ENCODE measurements around the gene ERBIN.
"Not testable (repeated sequence)": the region's sequence is repeated elsewhere in the genome, so short reads cannot be mapped to it uniquely, and the experiment has no call there.

ERBIN gene

DNA sequence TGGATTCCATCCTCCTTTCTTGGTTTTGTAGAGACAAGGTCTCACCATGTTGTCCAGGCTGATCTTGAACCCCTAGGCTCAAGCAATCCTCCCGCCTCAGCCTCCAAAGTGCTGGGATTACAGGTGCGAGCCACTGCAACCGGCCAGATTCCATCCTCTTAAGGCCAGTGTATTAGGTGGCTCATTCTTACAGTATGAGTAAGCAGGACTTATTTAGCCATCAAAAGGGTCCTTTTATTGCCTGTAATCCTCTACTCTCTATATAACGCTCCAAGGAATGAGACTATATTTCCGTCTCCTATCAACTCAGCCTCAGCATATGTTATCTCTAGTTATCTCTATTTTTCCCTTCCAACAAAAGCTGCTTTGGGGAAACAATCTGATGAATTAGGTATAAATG is 3.0 kb upstream of the ERBIN start:
- no peak for DNase-seq

DNA sequence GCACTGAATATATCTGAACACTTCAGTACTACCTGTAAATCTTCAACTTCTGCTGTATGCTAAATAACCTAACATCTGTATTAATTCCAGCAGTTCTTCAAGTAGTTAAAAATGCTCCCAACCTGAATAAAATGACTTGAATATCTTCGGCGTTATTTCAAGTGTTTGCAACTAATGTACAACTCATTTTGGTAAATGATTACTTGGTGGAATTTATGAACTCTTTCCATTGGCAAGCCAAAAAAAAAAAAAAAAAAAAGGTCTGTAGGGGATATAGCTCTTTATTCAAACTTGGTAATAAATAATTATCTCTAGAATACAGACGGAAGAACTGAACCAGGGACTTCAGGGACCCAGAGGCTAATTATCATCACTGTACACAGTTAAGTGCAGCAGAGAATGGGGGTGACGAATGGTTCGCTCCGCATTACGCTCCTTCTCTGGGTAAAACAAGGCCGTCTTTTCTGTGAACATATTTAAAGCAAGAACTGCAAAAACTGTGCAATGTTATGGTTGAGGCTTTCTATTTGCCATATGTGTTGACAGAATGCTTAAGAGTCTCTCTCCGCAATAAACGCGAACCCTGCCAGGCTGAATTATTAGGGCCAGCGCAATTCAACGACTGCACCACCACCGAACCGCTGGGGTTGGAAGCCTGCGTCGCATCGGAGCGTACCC is 1.9 kb upstream of the ERBIN start:
- no peak for DNase-seq

DNA sequence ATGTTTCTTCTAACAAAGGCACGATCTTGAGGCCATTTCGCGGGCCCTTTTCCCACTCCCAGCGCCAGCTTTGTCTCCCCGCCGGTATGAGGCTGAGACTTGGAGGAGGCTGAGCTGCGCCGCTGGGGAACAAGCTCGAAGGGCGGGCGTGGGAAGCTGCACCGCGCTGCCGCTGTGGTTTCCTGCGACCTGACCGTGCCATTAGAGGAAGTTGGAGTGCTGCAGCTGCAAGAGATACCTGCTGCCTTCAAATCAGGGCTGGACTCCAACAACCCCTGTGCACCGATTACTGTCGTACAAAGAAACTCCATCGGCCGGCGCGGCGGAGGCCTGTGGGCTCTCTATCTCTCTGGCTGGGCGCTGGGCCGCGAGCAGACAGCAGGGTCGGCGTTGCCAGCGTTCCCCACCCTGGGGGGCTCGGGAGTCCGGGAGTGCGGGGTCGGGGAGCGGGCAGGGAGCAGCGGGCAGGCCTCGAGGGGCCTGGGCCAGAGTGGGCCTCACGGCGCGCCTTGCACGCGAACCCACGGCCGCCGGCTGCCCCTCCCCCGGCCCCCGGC is 1.3 kb upstream of the ERBIN start:
- DNase-seq, result peak; percentile 76

DNA sequence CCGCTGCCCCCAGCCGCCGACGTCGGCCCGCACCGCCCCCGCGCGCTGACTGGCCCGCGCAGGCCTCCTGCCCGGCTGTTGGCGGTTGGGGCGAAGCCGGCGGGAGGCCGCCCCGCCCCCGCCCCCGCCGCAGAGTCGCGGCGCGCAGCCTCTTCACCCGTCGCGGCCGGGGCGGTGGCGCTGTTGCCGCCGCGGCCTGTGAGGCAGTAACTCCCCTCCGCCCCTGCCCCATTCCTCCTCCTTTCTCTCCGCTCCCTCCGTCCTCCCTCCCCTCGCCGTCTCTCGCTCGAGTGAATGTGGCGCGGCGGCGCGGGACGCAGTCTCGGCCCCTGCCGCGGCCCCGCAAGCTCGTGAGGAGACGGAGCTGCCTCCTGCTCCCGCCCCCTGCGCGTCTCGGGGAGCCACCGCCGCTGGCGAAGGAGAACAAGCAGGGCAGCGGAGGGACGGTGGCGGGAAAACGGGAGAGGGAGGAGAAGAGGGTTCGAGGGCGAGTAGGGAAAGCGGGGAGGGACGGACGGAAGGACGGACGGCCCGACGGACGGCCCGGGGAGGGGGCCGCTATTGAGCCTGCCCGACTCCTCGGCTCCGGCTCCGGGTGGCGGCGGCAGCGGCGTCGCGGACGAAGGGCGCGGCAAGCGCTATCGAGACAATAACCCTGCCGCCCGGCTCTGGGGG is 637 bp upstream of the ERBIN start:
- DNase-seq, result peak; percentile 82

DNA sequence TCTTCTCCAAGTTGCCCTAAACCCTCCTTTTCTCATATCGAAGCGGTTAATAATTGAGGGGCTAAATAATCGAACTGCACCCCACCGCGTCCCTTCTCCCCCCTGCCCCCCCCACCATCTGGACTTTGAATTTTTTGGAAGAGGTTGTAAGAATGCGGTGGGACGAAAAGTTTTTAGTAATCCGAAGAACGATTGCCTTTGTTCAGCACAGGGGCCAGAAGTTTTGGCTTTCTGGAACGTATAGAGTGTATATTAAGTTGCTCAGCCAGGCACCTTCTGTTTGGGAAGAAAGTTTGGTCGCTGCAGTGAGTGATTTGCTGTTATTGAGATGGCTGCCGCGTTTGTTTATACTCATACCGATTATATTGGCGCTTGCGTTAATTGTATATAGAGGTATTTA is 518 bp downstream of the ERBIN start:
- DNase-seq, result peak; percentile 29

DNA sequence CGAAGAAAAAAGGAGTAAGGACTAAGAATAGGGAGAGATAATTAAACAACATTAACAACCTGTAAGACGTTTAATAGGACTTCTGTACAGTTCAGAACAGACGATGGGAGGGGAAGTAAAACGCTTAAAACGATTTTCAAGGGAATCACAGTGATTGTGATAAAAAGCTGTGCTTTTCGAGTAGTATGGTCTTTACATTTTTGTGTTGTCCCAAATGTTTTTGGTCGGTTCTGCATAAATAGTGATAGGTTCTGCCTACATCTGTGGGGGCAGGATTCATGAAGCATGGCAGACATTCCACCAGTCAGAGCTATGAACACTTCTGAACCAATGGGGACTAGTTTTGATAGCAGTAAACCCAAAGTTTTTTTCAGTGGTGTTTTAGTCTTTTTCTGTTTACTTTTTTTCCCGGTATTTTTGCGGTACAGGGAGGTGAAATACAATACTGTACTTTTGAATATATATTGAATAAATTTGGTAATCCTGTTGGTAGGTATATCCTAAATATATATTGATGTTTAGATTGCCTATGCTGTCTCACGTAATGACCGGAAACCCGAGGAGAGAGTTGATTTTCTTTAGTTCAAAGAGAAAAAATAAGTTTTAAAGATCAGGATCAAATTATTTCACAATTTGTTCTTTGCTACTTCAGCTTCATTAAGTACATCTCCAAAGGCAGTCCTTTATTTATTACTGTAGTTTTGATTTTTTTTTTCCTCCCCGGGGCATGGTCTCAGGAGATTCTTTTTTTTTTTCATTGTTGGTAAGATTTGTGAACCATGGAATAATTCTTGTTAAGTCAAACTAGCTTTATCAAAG is 1.3 kb downstream of the ERBIN start:
- DNase-seq, result peak; percentile 68

DNA sequence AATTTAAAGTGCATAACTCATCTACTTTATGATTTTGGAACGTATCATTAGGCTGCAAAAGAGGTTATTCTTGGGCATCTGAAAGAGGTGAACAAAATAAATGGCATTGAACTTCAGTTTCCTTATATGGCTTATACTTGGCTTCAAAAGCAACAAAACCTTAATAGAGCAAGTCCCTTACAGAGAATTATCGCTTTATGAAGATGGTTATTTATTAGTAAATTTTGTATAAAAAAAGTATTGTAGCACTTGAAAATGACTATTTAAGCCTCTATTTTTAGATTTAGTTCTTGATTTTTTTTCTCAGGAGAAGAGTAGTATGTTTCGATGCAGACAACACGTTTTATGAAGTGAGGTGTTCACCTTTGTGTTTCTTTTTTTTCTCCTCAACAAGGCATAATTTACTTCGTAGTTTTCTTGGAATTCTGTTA is 2.0 kb downstream of the ERBIN start:
- DNase-seq, result no peak

DNA sequence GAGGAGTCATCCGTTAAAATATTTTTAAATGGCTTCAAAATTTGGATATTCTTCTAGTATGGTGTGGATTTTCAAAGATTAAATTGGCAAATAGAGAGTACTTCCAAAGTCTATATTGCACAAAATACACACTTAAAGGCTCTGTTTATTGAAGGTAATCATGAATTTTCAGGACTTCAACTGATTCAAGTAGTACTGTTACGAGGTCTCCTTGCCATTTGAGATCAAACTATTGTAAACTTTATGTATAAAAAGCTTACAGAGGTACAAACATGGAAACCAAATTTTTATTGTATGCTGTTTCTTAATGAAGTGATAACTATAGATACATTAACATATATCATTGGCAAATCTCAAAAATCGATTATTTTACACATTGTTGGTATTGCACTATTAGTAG is 2.5 kb downstream of the ERBIN start:
- DNase-seq, result no peak

DNA sequence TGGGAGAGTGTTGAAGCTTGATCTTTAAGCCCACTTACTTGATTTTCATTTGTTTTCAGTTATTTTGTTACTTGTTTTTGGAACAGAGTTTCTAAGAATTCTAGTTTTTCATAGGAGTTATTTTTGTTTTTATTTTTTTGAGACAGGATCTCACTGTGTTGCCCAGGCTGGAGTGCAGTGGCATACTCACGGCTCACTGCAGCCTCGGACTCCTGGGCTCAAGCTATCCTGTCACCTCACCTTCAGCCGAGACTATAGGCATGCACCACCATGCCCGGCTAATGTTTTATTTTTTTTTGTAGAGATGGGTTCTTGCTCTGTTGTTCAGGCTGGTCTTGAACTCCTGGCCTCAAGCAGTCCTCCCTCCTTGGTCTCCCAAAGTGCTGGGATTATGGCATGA is 6.3 kb downstream of the ERBIN start:
- DNase-seq, result no peak

DNA sequence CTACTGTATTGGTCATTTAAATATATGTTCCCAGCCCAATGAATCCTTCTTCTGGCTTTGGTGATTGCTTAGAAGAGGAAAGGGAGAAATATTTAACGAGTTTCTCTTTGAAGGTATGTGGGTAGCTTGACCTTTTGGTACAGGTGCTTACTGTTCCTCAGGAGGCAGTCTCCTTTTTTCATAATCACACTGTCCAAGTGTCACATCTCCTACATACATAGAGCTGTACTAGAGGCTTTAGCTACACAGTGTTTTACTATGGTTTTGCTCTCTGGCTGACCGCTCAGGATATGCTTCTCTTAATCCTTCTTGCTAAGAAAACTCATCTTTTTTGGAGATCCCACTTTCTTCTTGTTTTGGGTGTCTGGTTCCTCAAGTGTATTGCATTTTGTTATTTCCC is 6.9 kb downstream of the ERBIN start:
- DNase-seq, result no peak

DNA sequence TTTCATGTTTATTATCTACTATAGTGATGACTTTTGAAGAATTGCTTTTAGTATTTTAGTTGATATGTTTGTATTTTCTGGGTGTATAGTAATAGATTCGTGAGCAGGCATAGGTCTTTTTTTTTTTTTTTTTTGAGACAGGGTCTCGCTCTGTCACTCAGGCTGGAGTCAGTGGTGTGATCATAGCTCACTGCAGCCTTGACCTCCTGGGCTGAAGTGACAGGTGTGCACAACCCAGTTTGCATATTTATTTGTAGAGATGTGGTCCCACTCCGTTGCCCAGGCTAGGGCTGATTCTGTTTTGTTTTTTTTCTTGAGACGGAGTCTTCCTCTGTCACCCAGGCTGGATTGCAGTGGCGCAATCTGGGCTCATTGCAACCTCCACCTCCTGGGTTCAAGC is 11.9 kb downstream of the ERBIN start:
- no peak for DNase-seq

DNA sequence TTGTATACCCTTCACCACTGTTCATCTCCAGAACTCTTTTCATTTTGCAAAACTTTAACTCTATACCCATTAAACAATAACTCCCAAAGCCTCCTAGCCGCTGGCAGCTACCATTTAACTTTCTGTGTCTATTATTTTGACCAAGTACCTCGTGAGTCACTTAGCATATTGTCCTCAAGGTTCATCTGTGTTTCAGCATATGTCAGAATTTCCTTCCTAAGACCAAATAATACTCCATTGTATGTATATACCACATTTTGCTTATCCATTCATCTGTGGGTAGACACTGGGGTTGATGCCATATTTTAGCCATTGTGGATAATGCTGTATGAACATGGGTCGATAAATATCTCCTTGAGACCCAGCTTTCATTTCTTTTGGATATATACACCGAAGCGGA is 17.4 kb downstream of the ERBIN start:
- DNase-seq, result no peak

DNA sequence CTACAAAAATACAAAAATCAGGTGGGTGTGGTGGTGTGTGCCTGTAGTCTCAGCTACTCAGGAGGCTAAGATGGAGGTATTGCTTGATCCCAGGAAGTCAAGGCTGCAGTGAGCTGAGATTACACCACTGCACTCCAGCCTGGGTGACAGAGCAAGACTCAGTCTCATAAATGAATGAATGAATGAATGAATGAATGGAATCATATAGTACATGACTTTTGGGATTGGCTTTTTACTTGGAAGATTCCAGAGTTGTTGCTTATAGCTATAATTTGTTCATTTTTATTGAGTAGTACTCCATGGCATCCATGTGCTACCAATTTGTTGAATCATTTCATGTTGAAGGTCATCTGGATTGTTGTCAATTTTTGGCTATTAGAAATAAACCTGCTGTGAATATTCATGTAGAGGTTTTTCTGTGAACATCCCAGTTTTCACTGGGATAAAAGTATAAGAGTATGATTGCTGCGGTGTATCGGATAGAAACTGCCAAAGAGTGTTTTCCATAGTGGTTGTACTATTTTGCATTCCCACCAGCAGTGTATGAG is 19.9 kb downstream of the ERBIN start:
- DNase-seq, result no peak

DNA sequence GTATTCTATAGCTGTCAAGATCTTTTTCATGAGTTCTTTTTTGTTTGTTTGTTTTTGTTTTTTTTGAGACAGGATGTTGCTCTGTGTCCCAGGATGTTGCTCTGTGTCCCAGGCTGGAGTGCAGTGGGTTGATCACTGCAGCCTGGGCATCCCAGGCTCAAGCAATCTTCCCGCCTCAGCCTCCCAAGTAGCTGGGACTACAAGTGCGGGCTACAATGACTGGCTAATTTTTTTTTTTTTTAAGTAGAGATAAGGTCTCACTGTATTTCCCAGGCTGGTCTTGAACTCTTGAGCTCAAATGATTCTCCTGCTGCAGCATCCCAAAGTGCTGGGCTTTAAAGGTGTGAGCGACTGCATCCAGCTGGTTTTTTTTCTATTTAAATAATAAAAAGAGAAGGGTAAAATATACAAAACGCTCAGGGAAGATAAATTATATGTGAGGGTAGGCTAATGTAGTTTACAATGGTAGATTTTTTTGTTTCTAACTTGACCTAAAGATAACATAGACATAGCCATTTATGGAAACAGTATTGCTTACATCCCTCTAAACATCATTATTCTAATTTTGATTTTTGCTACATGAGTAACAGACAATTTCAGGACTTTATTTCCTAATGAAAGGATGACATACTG is 21.9 kb downstream of the ERBIN start:
- DNase-seq, result no peak

DNA sequence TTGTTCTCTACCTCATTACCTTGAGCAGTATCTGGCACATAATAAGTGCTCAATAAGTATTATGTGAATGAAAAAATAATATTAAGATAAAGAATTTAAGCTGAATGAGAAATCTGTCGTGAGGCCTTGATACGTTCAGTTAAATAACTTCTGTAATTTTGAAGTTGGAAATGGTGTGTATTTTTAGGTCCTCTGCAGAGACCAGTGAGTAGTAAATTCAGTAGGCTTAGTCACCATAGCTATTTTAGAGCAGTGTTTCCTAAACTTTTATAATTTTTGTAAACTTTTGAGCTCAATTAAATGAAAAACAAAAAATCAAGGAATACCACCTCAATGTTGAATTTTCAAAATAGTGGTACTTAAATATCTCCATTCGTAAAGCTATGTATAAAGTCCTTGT is 25.0 kb downstream of the ERBIN start:
- DNase-seq, result no peak

DNA sequence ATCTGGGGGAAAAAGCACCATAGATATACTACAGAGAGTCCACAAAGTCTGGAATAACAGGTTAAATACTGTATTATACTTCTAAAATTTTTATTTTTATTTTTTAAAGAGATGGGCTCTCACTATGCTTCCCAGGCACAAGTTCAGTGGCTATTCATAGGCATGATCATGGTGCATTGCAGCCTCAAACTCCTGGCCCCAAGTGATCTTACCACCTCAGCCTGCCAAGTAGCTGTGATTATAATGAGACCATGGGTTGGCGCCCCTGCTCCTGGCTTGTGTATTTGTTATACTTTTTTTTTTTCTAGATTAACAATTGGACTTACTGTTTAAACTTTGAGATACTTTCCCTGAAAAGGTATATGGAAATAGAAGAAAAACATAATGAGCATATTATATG is 25.9 kb downstream of the ERBIN start:
- DNase-seq, result no peak

DNA sequence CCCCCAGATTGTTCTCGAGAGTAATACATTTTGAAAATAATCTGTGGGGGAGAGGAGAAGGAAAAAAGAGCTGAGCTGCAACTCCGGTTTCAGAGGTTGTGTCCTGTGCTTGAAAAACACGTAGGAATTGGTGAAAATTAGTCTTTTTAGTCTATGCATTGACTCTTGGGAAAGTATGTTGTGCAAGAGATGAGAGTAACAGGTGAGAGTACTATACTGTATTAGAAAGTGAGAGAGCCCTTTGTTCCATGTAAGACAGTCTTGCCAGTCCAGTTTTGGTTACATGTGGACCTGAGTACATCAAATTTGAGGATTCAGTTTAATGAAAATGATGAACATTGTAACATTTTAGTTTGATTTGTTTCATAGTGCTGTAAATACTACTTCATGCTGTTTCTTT is 27.8 kb downstream of the ERBIN start:
- DNase-seq, result no peak

DNA sequence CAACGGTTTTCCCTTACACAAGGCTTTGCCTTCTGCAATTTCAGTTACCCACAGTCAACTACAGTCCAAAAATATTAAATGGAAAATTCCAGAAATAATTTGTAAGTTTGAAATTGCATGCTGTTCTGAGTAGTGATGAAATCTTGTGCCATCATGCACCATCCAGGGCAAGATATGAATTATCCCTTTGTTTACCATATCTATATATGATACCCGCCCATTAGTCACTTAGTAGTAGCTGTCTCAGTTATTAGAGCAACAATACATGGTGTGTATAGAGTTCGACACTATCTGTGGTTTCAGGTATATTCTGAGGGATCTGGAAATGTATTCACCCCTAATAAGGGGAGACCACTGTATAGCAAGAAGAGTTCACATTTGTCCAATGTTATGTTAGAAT is 29.4 kb downstream of the ERBIN start:
- no peak for DNase-seq

DNA sequence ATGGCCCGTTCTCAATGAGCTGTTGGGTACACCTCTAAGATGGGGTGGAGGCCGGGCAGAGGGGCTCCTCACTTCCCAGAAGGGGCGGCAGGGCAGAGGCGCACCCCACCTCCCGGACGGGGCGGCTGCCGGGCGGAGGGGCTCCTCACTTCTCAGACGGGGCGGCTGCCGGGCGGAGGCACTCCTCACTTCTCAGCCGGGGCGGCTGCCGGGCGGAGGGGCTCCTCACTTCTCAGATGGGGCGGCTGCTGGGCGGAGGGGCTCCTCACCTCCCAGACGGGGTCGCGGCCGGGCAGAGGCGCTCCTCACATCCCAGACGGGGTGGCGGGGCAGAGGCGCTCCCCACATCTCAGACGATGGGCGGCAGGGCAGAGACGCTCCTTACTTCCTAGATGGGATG is 31.3 kb downstream of the ERBIN start:
- DNase-seq, result not testable (repeated sequence)

DNA sequence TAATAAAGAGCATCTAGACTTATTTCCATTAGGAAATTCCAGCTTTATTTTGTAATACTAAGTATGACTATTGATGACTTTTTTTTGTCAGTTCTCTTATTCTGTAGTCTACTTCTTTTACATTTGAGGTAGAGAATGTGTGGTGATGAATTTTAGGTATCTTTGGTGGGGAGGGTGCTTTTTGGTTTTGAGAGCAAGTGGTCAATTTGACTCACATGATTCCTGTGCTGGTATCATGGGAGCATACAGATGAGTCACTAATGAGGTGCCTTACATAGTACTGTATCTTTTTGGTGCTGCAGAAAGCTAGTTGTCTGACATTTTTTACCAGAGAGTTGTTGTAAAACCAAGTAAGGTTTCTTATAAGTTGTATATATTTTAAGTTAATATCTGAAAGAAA is 35.3 kb downstream of the ERBIN start:
- peak; percentile 69 for DNase-seq

DNA sequence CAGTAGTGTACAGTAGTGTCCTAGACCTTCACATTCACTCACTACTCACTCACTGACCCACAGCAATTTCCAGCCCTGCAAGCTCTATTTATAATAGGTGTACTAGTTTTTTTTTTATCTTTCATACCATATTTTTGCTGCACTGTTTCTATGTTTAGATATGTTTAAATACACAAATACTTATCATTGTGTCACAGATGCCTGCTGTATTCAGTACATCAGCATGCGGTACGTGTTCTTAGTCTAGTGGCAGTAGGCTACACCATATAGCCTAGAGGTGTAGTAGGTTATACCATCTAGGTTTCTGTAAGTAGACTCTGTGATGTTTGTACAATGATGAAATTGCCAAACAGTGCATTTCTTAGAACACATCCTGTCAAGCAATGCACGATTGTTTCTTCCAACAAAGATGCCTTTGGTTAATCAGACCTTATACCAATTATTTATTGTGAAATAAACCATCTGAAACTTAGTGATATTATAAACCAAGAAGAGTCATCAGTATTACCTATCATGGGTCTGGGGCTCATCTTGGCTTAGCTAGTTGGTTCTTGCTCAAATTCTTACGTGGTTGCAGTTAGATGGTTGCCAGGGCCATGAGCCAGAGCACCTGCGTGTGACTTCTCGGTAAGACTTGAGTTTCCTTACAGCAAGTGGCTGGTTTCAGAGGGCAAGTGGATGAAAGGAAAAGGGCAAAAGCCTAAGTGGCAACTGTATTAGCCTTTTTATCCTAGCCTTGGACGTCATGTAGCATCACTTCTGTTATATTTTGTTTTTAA is 41.1 kb downstream of the ERBIN start:
- no peak for DNase-seq
